GM12878 (cell line): ENCODE measurements around the gene TOMM34. TPM values are rescaled to one million over a fixed set of nuclear protein-coding genes. Genes with fewer than 3 reads are reported as not detected.

Experiments
- ATAC-seq: fragments of 200-7000 bp; cut with Tn5 transposase; 3 replicates; pipeline ENCODE4 v1.9.1; 2020; ENCODE audit warnings: mild to moderate bottlenecking, moderate library complexity
- BruUV-seq: library from RNA; stranded (reverse); fragments of 400-500 nt; replicated peaks from 2 replicates; lab custom pipeline; 2021; lab: Mats Ljungman, UMichigan
- CTCF ChIA-PET: fragments of 300-600 bp; sonication (Branson Sonifier 250); formaldehyde crosslinking; extraction: SDS; loops from one replicate; lab custom pipeline; 2021; ENCODE audit warnings: inconsistent platforms; lab: Yijun Ruan, JAX
- POLR2A ChIA-PET: fragments of 350-600 bp; formaldehyde crosslinking; extraction: SDS; loops from one replicate; lab custom pipeline; 2021; ENCODE audit warnings: inconsistent platforms; lab: Charles Lee
- RAD21 ChIA-PET: fragments of 300-600 bp; sonication (Branson Sonifier 250); formaldehyde crosslinking; loops from one replicate; lab custom pipeline; 2023; ENCODE audit warnings: antibody characterized with exemption; ENCODE audit not compliant: unreplicated experiment; lab: Charles Lee
- SMC1A ChIA-PET: fragments of 300-600 bp; sonication (Branson Sonifier 250); formaldehyde crosslinking; loops from one replicate; lab custom pipeline; 2023; ENCODE audit not compliant: unreplicated experiment, uncharacterized antibody; lab: Charles Lee
- DNase-seq: peaks from one replicate; pipeline ENCODE4 v3.0.0-alpha.2; 2011; ENCODE audit warnings: low read depth, low spot score
- FAIRE-seq: peaks from 3 replicates; lab custom pipeline; 2011; peaks lifted over from hg19 to GRCh38; lab: Jason Lieb, UNC
- H2AFZ ChIP-seq: 2 replicates; pipeline ENCODE4 v1.6.0; 2011; ENCODE audit warnings: low read depth, low read length, control low read depth; ENCODE audit not compliant: control insufficient read depth
- H3K27ac ChIP-seq: 2 replicates; pipeline ENCODE4 v1.5.1; 2011; ENCODE audit warnings: control low read depth; ENCODE audit not compliant: control insufficient read depth, insufficient read depth
- H3K27me3 ChIP-seq, 2 experiments: replicated peaks in 1 of 2; 2 replicates each; pipeline versions ENCODE4 v1.6.0 to v1.6.1; 2011; ENCODE audit warnings: low read length in 1 of 2; ENCODE audit not compliant: control insufficient read depth in 2 of 2, insufficient read depth in 2 of 2
- H3K36me3 ChIP-seq, 2 experiments: 2 replicates each; pipeline ENCODE4 v1.5.1; 2011; ENCODE audit warnings: low read length in 1 of 2; ENCODE audit not compliant: control insufficient read depth in 2 of 2, insufficient read depth in 2 of 2
- H3K4me1 ChIP-seq: 2 replicates; pipeline ENCODE4 v1.6.1; 2011; ENCODE audit warnings: mild to moderate bottlenecking, low read length, moderate library complexity, mixed read lengths; ENCODE audit not compliant: control insufficient read depth, insufficient read depth
- H3K4me2 ChIP-seq: 2 replicates; pipeline ENCODE4 v1.6.0; 2011; ENCODE audit warnings: control low read depth; ENCODE audit not compliant: control insufficient read depth, insufficient read depth
- H3K4me3 ChIP-seq: fragments of 200-600 bp; sonication (generic); 2 replicates; pipeline ENCODE4 v1.5.1; 2016
- H3K79me2 ChIP-seq: 2 replicates; pipeline ENCODE4 v1.6.0; 2011; ENCODE audit warnings: low read length; ENCODE audit not compliant: control insufficient read depth, insufficient read depth
- H3K9ac ChIP-seq: 2 replicates; pipeline ENCODE4 v1.8.0; 2011; ENCODE audit warnings: low read length, control low read depth, mixed read lengths; ENCODE audit not compliant: control insufficient read depth, insufficient read depth
- H3K9me3 ChIP-seq: replicated peaks from 3 replicates; pipeline ENCODE4 v1.5.1; 2011; ENCODE audit warnings: mild to moderate bottlenecking, low read length; ENCODE audit not compliant: control insufficient read depth, insufficient read depth
- H4K20me1 ChIP-seq: 2 replicates; pipeline ENCODE4 v1.6.0; 2011; ENCODE audit not compliant: control insufficient read depth, insufficient read depth
- ATF7 ChIP-seq: fragments of 450-650 bp; IDR thresholded peaks from 2 replicates; pipeline ENCODE4 v1.6.1; 2016; ENCODE audit warnings: low read depth, mild to moderate bottlenecking
- ELK1 ChIP-seq: IDR thresholded peaks from 2 replicates; pipeline ENCODE4 v1.6.1; 2012; ENCODE audit warnings: low read depth, low read length, improper control_type of control experiment
- KAT2A ChIP-seq: conservative IDR thresholded peaks from 2 replicates; pipeline ENCODE4 v1.6.1; 2011; ENCODE audit warnings: low read depth, low read length; ENCODE audit not compliant: control insufficient read depth
- NR2C1 ChIP-seq: fragments of 450-650 bp; IDR thresholded peaks from 2 replicates; pipeline ENCODE4 v1.6.1; 2017; ENCODE audit warnings: antibody characterized with exemption, mild to moderate bottlenecking, moderate library complexity
- RAD21 ChIP-seq: IDR thresholded peaks from 2 replicates; pipeline ENCODE4 v1.6.1; 2011; ENCODE audit warnings: mild to moderate bottlenecking, low read depth, low read length, moderate library complexity; ENCODE audit not compliant: insufficient read depth
- REST ChIP-seq: IDR thresholded peaks from 2 replicates; pipeline ENCODE4 v1.6.1; 2012; ENCODE audit warnings: mild to moderate bottlenecking, low read depth, low read length
- SUPT20H ChIP-seq: IDR thresholded peaks from 2 replicates; pipeline ENCODE4 v1.6.1; 2011; ENCODE audit warnings: low read depth, mild to moderate bottlenecking, low read length, moderate library complexity, borderline replicate concordance; ENCODE audit not compliant: control insufficient read depth
- WGBS: methylation state at CpG from one replicate; pipeline ENCODE4 v1.1.6; 2016; ENCODE audit warnings: low lambda C conversion rate; ENCODE audit not compliant: insufficient replicate concordance, insufficient coverage; ENCODE audit errors: missing lambda C conversion rate; 5-methylcytosine and 5-hydroxymethylcytosine counted together
- in situ Hi-C: fragments of 300-500 bp; cut with MboI; formaldehyde crosslinking; loops from 9 replicates; pipeline ENCODE4 v1.14.3; 2018; ENCODE audit warnings: mixed read lengths
- intact Hi-C: fragments of 100-400 bp; cut with micrococcal nuclease; formaldehyde crosslinking; loops from one replicate; pipeline ENCODE4 v1.14.2; 2022; ENCODE audit not compliant: unreplicated experiment
- polyA plus RNA-seq, 11 experiments: library from polyadenylated mRNA; depleted of rRNA in 4 of 11; unstranded in 6 of 11; stranded (reverse) in 5 of 11; fragments of >200 nt; fragmentation: Nextera tagmentation in 4 of 11; fragmentation: Illumina TruSeq in 1 of 11; extraction: Ambion mirVana in 4 of 11; extraction: Trizol in 1 of 11; gene quantifications; 1 replicate in 1 of 11; 2 replicates in 10 of 11; pipeline versions ENCODE4 v1.2.1 to v1.2.3, GENCODE V29; 2011 to 2016; ENCODE audit warnings: inconsistent platforms in 2 of 11, missing spikeins in 2 of 11, low read depth in 1 of 11
- total RNA-seq, 4 experiments: library from RNA; depleted of rRNA in 3 of 4; stranded (reverse); fragments of >200 nt in 3 of 4; fragmentation: Illumina TruSeq in 1 of 4; extraction: Trizol in 1 of 4; gene quantifications; 2 replicates each; pipeline versions ENCODE4 v1.2.1 to v1.2.3, GENCODE V29; 2013 to 2021
- TF ChIP-seq, protein P1 (sequence below): fragments of 450-650 bp; IDR thresholded peaks from 2 replicates; pipeline ENCODE4 v1.6.1; 2017; ENCODE audit warnings: mild to moderate bottlenecking, moderate library complexity

The TOMM34 gene
- total and polyA plus RNA-seq, 10 of the 15 experiments (the other 5 are each of a cell fraction or from before 2014, with no cell fraction given) = 14.0 to 73.8 (median 43.9) TPM

GRCh38 chr20:44943828-44944227 lies 16.4 kb downstream of the TOMM34 start (continued):
- TF ChIP-seq NR2C1 (no peak), ELK1 (no peak), KAT2A (no peak), REST (no peak), ATF7 (no peak)

GRCh38 chr20:44942264-44942973 lies 17.8 kb downstream of the TOMM34 start:
- H3K36me3 ChIP-seq = peaks cover 17 to 33% of the 10 kb centered on the region in 2 experiments
- TF ChIP-seq SUPT20H (no peak), RAD21 (0 out of 2 replicates have a peak, but pooled peaks have one; percentile 6)
- TF ChIP-seq, protein P1, sequence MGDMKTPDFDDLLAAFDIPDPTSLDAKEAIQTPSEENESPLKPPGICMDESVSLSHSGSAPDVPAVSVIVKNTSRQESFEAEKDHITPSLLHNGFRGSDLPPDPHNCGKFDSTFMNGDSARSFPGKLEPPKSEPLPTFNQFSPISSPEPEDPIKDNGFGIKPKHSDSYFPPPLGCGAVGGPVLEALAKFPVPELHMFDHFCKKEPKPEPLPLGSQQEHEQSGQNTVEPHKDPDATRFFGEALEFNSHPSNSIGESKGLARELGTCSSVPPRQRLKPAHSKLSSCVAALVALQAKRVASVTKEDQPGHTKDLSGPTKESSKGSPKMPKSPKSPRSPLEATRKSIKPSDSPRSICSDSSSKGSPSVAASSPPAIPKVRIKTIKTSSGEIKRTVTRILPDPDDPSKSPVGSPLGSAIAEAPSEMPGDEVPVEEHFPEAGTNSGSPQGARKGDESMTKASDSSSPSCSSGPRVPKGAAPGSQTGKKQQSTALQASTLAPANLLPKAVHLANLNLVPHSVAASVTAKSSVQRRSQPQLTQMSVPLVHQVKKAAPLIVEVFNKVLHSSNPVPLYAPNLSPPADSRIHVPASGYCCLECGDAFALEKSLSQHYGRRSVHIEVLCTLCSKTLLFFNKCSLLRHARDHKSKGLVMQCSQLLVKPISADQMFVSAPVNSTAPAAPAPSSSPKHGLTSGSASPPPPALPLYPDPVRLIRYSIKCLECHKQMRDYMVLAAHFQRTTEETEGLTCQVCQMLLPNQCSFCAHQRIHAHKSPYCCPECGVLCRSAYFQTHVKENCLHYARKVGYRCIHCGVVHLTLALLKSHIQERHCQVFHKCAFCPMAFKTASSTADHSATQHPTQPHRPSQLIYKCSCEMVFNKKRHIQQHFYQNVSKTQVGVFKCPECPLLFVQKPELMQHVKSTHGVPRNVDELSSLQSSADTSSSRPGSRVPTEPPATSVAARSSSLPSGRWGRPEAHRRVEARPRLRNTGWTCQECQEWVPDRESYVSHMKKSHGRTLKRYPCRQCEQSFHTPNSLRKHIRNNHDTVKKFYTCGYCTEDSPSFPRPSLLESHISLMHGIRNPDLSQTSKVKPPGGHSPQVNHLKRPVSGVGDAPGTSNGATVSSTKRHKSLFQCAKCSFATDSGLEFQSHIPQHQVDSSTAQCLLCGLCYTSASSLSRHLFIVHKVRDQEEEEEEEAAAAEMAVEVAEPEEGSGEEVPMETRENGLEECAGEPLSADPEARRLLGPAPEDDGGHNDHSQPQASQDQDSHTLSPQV = no peak

More at GRCh38 chr20:44942264-44942973, 17.8 kb downstream of the TOMM34 start:
- BruUV-seq = TSS peak; percentile 32
- Histone ChIP-seq H4K20me1 (no peaks in the 10 kb centered on the region), H3K27ac (no peak overlapping the region), H3K9me3 (no peaks in the 10 kb centered on the region), H3K9ac (no peak overlapping the region), H3K4me1 (no peaks in the 10 kb centered on the region), H3K4me2 (no peak overlapping the region), H3K79me2 (no peaks in the 10 kb centered on the region), H3K27me3 (no peaks in the 10 kb centered on the region), H2AFZ (no peak overlapping the region), H3K4me3 (no peak overlapping the region)
- DNase-seq (no peak), ATAC-seq (no peak), FAIRE-seq (no peak)
- ChIA-PET POLR2A (no interaction called here), CTCF (interaction anchor here (0.6 to 2.5 kb wide), 3 partner anchors 11 to 29 kb away, joined by 3 to 7 read pairs (median 7); no protein-coding TSS in a partner anchor), SMC1A (interaction anchor here (1.3 to 1.9 kb wide), 3 partner anchors 9 to 11 kb away, joined by 4 to 6 read pairs (median 6); no protein-coding TSS in a partner anchor), RAD21 (no interaction called here)
- intact Hi-C loops (no loop called here), in situ Hi-C loops (no loop called here)
- WGBS = 84% methylated on average over 4 of the region's 4 CpGs
